GM19455 (cell line): Measurements from ENCODE around the gene ASPDH.
A peak's percentile ranks its signal among the peaks of the same experiment; 100 is the strongest.

Experiments
- ATAC-seq: cut with Tn5 transposase; IDR thresholded peaks from one replicate; pipeline ENCODE4 v1.9.1; 2021; ENCODE audit not compliant: unreplicated experiment

ASPDH gene

GRCh38 chr19:50516456-50516855, 2.7 kb upstream of the ASPDH start:
- ATAC-seq: no peak

DNA sequence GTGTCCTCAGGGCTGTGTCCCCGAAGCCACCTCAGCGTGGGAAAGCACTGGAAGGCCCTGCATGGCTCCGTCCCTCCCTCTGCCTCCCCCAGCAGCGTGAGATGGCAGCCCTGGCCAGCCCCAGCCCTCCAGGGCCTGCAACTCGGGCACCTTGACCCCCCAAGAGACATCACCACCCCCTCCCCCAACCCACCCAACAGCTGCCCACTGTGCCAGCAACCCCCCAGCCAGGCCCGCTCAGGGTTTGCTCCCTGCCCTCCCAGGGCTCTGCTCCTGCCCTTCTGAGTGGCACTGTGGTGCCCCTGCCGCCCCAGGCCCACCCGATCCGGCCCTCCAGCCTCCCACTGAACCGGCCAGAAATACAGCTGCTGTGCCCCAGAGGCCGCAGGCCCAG, 1.5 kb upstream of the ASPDH start:
- no peak for ATAC-seq

- no peak for ATAC-seq
Measured at GRCh38 chr19:50514346-50515167, 844 bp upstream of the ASPDH start.

- no peak for ATAC-seq
Measured at GRCh38 chr19:50512999-50513745, 541 bp downstream of the ASPDH start.

- no peak for ATAC-seq
Measured at GRCh38 chr19:50512112-50512998, 1.4 kb downstream of the ASPDH start.

DNA sequence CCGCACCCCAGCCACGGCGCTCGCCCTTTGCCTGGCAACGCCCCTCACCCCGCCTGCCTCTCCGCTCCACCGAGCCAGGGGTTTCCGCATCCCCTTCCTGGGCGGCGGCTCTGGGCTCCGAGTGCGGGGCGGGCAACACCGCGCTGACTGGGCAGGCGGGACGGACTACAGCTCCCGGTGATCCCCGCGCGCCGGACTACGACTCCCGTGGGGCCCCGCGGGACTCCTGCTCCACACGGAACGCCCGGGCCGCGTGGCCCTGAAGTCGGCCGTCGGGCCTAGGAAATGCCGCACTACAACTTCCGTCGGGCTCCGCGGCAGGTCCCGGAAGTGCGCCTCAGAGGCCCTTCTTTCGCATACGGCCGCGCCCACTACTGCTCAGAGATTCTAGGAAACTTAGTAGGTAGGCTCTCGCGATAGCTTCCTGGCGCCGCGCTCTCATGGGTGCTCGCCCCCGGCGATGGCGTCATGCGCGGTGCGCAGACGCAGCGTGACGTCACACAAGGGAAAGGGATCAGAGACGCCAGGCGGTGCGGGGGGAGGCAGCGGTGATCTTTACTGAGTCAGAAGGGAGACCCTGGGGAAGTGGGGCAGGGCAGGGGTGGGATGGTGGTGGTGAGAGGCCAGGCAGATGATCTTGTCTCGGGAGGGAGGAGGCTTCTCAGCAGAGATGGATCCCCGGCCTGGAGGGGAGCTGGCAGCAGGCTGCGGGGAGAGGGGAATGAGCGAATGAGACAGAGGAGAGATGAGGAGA, 2.5 kb downstream of the ASPDH start, which contains the start of gene JOSD2:
TSS of gene JOSD2 (minus strand) at position 123 of the 754 bp plus-strand sequence. CDS start 760 bp downstream, outside the sequence.
- ATAC-seq: peak; percentile 80

- ATAC-seq: no peak
Measured at GRCh38 chr19:50510700-50511068, 3.0 kb downstream of the ASPDH start.

- no peak for ATAC-seq
Measured at GRCh38 chr19:50510121-50510670, 3.5 kb downstream of the ASPDH start.

GRCh38 chr19:50509366-50509765, 4.3 kb downstream of the ASPDH start:
- ATAC-seq: no peak

GRCh38 chr19:50508843-50509190, 4.9 kb downstream of the ASPDH start:
- ATAC-seq: no peak

DNA sequence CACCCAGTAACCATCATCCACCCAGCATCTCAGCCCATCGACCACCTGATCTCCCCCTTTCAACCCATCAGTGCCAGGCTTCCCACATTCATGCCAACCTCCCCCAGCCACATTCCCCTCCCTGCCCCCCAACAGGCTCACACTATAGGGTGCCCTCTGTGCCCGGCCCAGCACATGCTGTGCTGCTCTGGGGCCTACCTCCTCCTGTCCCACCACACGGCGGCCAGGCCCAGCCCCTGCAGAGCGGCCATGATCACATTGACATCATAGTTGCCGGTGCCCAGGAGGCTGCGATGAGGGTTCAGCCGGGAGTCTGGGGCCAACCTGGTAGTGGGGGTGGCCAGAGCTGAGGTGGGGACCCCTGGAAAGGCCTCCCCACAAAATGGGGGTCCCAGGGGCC, 6.3 kb downstream of the ASPDH start:
- no peak for ATAC-seq

GRCh38 chr19:50506700-50507099, 7.0 kb downstream of the ASPDH start:
- no peak for ATAC-seq

DNA sequence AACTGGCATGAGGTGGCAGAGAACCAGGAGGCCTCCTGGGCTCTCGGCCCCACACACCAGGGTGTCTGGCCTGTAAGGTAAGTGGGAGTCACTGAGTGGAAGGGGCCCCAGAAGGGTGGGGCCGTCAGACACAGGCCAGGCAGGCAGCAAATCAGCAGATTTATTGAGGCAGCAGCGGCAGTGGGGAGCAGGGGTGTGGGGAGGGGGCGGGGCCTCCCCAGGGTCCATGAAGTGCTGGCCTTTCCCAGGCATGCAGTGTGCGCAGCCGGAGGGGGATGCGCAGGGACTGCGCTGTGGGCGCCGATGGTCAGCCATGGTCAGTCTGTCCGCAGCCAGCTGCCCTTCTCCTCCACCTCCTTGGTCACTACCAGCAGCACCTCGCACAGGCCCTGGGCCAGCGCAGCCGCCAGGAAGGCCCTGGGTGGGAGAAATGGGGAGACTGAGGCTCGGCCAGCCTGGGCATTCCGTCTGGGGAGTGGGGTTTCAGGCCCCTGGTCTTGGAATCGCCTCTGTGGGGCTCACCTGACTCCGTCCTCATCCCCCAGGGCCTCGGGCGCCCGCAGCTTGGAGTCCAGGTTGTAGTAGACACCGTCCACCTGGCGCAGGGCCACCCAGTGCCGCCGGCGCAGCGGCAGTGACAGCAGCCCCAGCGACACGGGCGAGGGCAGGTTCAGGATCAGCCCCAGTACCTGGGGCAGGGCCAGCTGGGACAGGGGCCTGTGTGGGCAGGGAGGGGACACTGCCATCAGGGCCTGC, 7.7 kb downstream of the ASPDH start:
- ATAC-seq: no peak

DNA sequence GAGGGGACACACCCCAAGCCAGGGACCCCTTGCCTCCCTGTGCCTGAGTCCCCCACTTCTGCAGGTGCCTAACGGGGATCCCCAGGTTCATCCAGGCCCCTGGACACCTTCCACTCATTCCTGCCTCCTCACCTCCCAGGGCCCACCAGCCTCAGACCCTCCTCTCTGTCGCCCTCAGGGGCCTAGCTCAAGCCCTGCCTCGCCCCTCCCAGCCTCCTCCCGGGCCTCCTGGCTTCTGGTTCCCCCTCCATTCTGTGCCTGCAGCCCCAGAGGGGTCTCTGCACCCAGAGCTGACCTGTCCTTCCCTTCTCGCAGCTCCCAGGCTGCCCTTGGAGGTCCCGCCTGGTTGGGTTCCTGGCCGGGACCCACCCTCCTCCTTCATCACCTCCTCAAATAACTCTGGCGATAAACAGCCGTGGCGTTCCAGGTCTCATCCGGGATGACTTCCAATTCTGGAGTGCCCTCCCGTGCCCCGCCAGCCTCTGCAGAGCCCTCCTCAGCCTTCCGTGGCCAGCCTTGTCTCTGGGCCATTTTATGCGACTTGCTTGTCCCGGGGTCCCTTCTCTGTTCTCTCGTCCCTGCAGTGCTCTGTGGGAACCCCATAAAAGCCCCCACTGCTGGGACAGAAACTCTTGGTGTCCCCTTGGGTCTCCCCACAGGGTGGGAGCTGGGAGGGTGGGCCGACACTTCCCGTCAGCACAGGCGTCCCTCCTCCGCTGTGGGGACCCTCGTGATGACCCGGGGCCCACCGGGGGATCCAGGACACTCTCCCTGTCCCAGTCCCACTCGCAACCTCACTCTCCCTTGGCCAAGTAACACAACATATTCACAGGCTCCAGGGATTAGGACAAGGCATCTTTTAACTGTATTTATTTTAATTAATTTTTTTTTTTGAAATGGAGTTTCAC, 11.9 kb downstream of the ASPDH start:
- ATAC-seq: no peak

GRCh38 chr19:50501186-50501567, 12.5 kb downstream of the ASPDH start:
- ATAC-seq: no peak

- no peak for ATAC-seq
Measured at GRCh38 chr19:50500753-50501151, 13.0 kb downstream of the ASPDH start.

DNA sequence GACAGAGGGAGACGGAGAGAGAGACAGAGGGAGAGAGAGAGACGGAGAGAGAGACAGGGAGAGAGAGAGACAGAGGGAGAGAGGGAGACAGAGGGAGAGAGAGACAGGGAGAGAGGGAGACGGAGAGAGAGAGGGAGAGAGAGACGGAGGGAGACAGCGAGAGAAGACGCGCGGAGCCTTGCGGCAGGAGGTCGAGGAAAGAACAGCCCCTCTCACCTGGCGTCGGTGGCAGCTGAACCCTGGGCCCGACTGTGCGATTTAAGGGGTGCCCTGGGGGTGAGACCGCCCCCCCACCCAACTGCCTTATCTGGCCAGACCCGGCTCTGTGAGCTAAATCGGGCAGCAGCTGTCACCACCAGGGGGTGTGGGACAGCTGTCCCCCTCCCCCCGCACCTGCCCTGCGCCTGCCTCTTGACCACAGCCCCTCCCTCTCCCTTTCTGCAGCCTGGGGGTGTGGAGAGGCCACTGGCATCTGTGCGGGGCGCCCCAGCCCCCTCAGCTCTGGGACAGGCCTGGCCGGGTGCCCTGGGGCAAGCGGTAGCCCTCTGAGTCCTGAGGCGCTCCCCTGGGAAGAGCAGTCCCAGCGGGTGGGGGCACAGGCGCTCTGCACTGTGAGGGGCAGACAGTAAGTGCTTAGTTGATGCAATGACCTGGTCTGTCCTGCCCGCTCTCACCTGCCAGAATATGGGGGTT, 13.5 kb downstream of the ASPDH start:
- ATAC-seq: no peak
